OCI-LY1 (cell line): ENCODE measurements around the gene CX3CL1.

Source experiments
- H2AFZ ChIP-seq: fragments of 200-600 bp; sonication (generic), shearing (Covaris generic); 2 replicates; pipeline ENCODE4 v1.6.0; 2014; ENCODE audit warnings: antibody characterized with exemption, mild to moderate bottlenecking, low read length
- H3F3A ChIP-seq: fragments of 200-600 bp; sonication (generic), shearing (Covaris generic); 2 replicates; pipeline ENCODE4 v1.6.0; 2014; ENCODE audit warnings: mild to moderate bottlenecking, antibody characterized with exemption, low read length, moderate library complexity; ENCODE audit not compliant: insufficient read depth
- H3K27ac ChIP-seq: fragments of 200-600 bp; sonication (generic); 2 replicates; pipeline ENCODE4 v1.5.1; 2014; ENCODE audit warnings: low read length, mixed run types, mild to moderate bottlenecking, low read depth; ENCODE audit not compliant: poor library complexity, severe bottlenecking
- H3K27me3 ChIP-seq: fragments of 200-600 bp; sonication (generic); 2 replicates; pipeline ENCODE4 v1.6.0; 2014; ENCODE audit warnings: antibody characterized with exemption, mild to moderate bottlenecking, low read length, moderate library complexity; ENCODE audit not compliant: insufficient read depth
- H3K36me3 ChIP-seq: fragments of 200-600 bp; sonication (generic); 2 replicates; pipeline ENCODE4 v1.6.1; 2014; ENCODE audit warnings: mild to moderate bottlenecking, antibody characterized with exemption, low read length, moderate library complexity, mixed read lengths; ENCODE audit not compliant: insufficient read depth
- H3K4me1 ChIP-seq: fragments of 200-600 bp; sonication (generic); 2 replicates; pipeline ENCODE4 v1.5.1; 2014; ENCODE audit warnings: mild to moderate bottlenecking, low read length, moderate library complexity; ENCODE audit not compliant: insufficient read depth, severe bottlenecking
- H3K4me2 ChIP-seq: fragments of 200-600 bp; sonication (generic), shearing (Covaris generic); 2 replicates; pipeline ENCODE4 v1.6.1; 2014; ENCODE audit warnings: low read length
- H3K4me3 ChIP-seq: fragments of 200-600 bp; sonication (generic); 2 replicates; pipeline ENCODE4 v1.5.1; 2014; ENCODE audit warnings: low read length, low read depth, mild to moderate bottlenecking, mixed read lengths; ENCODE audit not compliant: poor library complexity, severe bottlenecking
- H3K79me2 ChIP-seq: fragments of 200-600 bp; shearing (Covaris generic); 2 replicates; pipeline ENCODE4 v1.6.1; 2016; ENCODE audit warnings: mixed run types, low read length, mixed read lengths; ENCODE audit not compliant: insufficient read depth
- H3K9ac ChIP-seq: fragments of 200-600 bp; sonication (generic), shearing (Covaris generic); 2 replicates; pipeline ENCODE4 v1.6.1; 2014; ENCODE audit warnings: mild to moderate bottlenecking, low read length, mixed read lengths
- H3K9me2 ChIP-seq: fragments of 200-600 bp; sonication (generic), shearing (Covaris generic); 2 replicates; pipeline ENCODE4 v1.6.1; 2014; ENCODE audit warnings: low read depth, mild to moderate bottlenecking, low read length, mixed read lengths
- H3K9me3 ChIP-seq: fragments of 200-600 bp; shearing (Covaris generic); 2 replicates; pipeline ENCODE4 v1.6.1; 2014; ENCODE audit warnings: low read length, mixed read lengths
- H4K20me1 ChIP-seq: fragments of 200-600 bp; sonication (generic), shearing (Covaris generic); 2 replicates; pipeline ENCODE4 v1.6.0; 2016; ENCODE audit warnings: mild to moderate bottlenecking, low read length; ENCODE audit not compliant: insufficient read depth
- EZH2 ChIP-seq: fragments of 200-600 bp; sonication (generic), shearing (Covaris generic); IDR thresholded peaks from 2 replicates; pipeline ENCODE4 v1.8.0; 2017; ENCODE audit warnings: borderline replicate concordance, mixed run types, mild to moderate bottlenecking, antibody characterized with exemption, low read length, moderate library complexity, mixed read lengths
- TF ChIP-seq, protein P1 (sequence below): fragments of 200-600 bp; sonication (generic), shearing (Covaris generic); IDR thresholded peaks from 2 replicates; pipeline ENCODE4 v1.5.1; 2017; ENCODE audit warnings: mild to moderate bottlenecking, antibody characterized with exemption, low read length, moderate library complexity, mixed read lengths

Gene CX3CL1

DNA sequence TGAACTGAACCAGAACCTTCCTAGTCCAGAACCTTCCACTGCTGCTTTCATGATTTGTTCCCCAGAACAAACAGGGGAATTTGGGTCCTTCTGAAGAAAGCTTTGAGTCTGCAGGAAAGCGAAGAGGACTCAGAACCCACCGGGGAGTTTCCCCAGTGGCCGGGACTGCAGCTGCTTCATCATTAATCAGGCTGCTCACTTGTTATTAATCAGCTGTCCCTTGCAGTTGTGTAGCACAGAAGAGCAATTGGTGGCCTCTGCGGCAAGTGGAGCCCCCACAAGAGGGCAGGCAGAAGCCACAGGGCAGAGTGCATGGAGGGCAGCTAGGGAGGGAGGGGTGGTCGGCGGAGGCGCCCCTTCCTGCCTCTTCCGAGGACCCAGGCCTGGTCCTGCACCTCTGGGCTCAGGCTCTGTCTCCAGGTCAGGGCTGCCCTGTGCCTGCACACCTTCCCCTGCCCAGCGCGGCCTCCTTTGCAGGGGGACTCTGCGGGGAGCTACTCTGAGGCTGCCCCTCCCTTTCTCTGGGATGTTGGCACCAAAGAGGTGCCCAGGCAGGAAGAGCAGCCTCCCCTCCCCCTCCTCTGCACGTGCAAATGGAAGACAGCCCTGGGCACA is 39.2 kb downstream of the CX3CL1 start:
- no peaks in the 10 kb centered on the region for H4K20me1 ChIP-seq
- H3K9ac ChIP-seq = no peak overlapping the region
- peaks cover 10% of the 10 kb centered on the region; the same call in 1 of the 2 replicates for H3K27me3 ChIP-seq
- TF ChIP-seq, protein P1, sequence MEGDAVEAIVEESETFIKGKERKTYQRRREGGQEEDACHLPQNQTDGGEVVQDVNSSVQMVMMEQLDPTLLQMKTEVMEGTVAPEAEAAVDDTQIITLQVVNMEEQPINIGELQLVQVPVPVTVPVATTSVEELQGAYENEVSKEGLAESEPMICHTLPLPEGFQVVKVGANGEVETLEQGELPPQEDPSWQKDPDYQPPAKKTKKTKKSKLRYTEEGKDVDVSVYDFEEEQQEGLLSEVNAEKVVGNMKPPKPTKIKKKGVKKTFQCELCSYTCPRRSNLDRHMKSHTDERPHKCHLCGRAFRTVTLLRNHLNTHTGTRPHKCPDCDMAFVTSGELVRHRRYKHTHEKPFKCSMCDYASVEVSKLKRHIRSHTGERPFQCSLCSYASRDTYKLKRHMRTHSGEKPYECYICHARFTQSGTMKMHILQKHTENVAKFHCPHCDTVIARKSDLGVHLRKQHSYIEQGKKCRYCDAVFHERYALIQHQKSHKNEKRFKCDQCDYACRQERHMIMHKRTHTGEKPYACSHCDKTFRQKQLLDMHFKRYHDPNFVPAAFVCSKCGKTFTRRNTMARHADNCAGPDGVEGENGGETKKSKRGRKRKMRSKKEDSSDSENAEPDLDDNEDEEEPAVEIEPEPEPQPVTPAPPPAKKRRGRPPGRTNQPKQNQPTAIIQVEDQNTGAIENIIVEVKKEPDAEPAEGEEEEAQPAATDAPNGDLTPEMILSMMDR = no peak
- TF ChIP-seq EZH2 = no peak
- H3K9me2 ChIP-seq = no peaks in the 10 kb centered on the region
- H2AFZ ChIP-seq = no peak overlapping the region
- H3K79me2 ChIP-seq = no peaks in the 10 kb centered on the region
- no peak overlapping the region for H3K27ac ChIP-seq
- H3F3A ChIP-seq = no peaks in the 10 kb centered on the region
- peaks cover 2% of the 10 kb centered on the region for H3K4me1 ChIP-seq
- H3K36me3 ChIP-seq = no peaks in the 10 kb centered on the region
- no peaks in the 10 kb centered on the region for H3K9me3 ChIP-seq
- no peak overlapping the region for H3K4me3 ChIP-seq
- H3K4me2 ChIP-seq = no peak overlapping the region

DNA sequence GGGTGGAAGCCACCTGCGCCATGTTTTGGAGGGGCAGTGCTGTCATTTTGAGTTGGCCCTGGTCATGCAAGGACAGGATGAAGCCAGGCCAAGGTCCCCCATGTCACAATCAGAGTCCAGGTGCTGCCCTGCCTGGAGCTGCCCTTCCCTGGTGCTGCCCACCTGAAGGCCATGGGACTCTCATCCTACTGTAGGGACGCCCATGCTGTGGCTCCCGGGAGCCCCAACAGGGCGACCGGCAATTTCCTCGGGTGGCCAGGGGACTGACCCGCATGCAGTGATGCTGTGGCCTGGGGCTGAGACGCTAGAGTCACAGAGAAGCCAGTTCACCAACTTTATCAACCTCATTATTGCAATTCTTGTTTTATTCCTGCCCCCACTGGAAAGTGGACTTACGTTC is 40.3 kb downstream of the CX3CL1 start:
- Histone ChIP-seq H3K27ac (no peak overlapping the region), H3K4me3 (no peak overlapping the region), H3K4me2 (no peak overlapping the region), H3K79me2 (no peaks in the 10 kb centered on the region), H3K9me3 (no peaks in the 10 kb centered on the region), H3K27me3 (peaks cover 10% of the 10 kb centered on the region; the same call in 1 of the 2 replicates), H3K9ac (no peak overlapping the region), H2AFZ (no peak overlapping the region), H3K9me2 (no peaks in the 10 kb centered on the region), H3F3A (no peaks in the 10 kb centered on the region), H4K20me1 (no peaks in the 10 kb centered on the region), H3K4me1 (peaks cover 8% of the 10 kb centered on the region), H3K36me3 (no peaks in the 10 kb centered on the region)
- TF ChIP-seq, protein P1 = no peak
- TF ChIP-seq EZH2 = no peak

DNA sequence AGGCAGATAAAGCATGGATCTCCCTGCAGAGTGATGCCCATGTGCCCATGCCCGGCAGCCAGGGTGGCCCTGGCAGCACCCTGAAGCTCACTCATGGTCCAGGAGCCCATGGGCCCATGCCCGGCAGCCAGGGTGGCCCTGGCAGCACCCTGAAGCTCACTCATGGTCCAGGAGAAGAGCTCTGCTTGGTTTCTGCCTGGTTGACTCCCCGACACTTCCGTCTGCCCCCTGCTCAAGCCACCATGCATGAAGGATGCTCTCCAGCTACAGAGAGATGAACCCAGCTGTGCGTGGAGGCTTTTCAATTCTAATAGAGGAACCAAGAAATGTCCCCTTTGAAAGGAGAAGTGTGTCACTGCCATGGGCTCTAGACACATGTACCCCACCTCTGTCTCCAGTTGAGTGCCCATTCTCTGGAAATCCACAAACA is 41.0 kb downstream of the CX3CL1 start:
- H3F3A ChIP-seq = no peaks in the 10 kb centered on the region
- no peak overlapping the region for H2AFZ ChIP-seq
- H3K9ac ChIP-seq = no peak overlapping the region
- H3K9me3 ChIP-seq = no peaks in the 10 kb centered on the region
- H3K4me3 ChIP-seq = no peak overlapping the region
- peaks cover 8% of the 10 kb centered on the region for H3K4me1 ChIP-seq
- H3K9me2 ChIP-seq = no peaks in the 10 kb centered on the region
- H3K4me2 ChIP-seq = no peak overlapping the region
- H3K36me3 ChIP-seq = no peaks in the 10 kb centered on the region
- TF ChIP-seq, protein P1 = no peak
- TF ChIP-seq EZH2 = no peak
- H4K20me1 ChIP-seq = no peaks in the 10 kb centered on the region
- no peaks in the 10 kb centered on the region for H3K79me2 ChIP-seq
- H3K27ac ChIP-seq = no peak overlapping the region
- peaks cover 10% of the 10 kb centered on the region; the same call in 1 of the 2 replicates for H3K27me3 ChIP-seq
